ENCODE data around the gene DYRK1B.
"Not testable (repeated sequence)": the region's sequence is repeated elsewhere in the genome, so short reads cannot be mapped to it uniquely, and the experiment has no call there.

Gene DYRK1B

DNA sequence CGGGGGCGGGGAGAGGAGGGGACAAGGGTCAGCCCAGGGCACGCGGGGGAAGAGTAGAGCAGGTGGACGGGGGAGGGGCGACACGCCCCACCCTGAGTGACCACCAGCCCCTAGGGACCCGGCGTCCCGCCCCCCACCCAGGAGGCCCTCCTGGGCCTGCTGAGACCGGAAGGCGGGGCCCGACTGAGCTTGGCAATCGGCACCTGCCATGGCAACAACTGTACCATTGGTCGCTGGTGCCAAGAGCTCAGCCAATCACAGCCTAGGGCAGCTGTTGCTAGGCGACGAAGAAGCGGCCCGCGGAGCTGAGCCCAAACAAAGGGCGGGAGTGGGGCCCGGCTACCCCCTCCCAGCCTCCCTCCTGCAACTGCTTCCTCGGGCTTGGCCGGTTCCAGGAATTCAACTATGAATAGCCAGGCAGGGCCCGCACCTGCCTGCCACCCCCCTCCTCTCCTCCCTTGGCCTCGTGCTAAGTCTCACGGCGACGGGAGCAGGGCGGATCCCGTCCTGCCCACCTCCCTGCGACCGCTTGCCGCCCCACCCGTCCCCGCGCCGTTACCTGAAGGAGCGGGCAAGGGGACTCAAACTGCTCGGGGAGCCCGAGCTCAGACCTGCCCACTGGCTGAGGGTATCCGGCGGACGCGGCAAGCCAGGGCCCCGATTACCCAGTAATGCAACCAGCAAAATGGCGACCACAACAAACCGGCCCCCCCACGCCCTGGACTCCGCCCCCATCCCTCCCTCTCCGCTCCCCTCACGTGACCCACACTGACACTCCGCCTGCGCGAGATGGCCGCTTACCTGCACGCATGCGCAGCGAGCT is at the start of gene DYRK1B:
TSS of gene DYRK1B (minus strand) at position 699 of the 823 bp plus-strand sequence. CDS start 2,295 bp downstream, outside the sequence.
- DNase-seq (ENCODE audit: low spot score), result peak; percentile 98

DNA sequence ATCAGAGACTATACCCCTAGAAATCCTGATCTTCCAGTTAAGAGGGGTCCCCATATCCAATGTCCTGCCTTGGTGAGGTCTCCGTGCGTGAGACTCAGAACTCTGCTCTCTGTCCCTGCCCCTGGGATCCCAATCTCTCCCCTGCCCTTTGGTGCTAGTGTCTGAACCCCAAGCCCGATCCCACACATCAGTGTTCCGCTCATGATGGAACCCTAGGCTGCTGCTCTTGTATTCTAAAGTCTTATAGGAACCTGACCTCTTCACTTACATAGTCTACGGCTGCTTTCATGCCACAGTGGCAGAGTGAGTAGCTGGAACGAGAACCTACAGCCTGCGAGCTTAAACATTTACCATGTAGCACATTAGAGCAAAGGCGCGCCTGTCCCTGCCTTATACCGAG is 48.7 kb upstream of the DYRK1B start:
- DNase-seq (ENCODE audit: low spot score), result not testable (repeated sequence)

DNA sequence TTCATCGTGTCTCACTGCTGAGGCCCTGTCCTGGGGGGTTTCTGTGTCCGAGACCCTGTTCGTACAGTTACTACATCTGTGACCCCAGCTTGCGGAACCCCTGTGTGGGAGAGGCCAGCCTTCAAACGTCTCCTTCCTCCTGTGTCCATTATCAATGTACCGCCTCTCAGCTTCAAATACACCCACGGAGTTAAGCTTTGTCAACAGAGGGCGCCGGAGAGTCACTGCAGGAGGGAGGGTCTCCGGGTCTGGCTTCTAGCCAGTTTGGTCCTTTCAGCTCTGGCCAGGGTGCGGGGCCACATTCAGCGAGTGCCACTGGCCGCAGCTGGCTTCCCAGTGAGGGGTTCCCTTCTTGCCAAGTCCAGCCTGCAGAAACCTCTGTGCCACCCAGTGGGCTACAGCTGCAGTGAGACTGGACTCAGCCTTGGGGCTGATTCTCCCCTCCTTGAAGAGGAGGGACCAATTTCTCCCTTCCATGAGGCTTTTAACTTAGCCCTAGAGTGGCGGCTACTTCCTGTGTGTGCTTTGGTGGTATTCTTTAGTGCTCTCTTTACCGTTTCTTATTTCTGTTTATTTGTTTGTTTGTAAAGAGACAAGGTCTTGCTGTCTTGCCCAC is 47.6 kb upstream of the DYRK1B start:
- peak; percentile 47 for DNase-seq (ENCODE audit: low spot score)

DNA sequence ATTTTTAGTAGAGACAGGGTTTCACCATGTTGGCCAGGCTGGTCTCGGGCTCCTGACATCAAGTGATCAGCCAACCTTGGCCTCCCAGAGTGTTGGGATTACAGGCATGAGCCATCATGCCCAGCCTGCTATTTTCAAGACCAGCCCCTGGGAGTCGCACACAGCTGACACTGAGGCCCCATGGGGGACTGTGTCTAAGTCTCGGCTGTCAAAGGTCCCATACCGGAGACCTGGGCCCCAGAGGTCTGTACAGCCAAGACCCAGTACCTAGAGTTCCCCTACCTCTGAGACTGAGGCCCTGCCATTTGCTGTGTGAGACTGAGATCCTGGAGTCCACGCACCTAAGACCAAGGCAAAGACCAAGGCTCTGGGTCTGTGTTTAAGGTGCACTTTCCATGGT is 46.3 kb upstream of the DYRK1B start:
- DNase-seq (ENCODE audit: low spot score), result not testable (repeated sequence)

DNA sequence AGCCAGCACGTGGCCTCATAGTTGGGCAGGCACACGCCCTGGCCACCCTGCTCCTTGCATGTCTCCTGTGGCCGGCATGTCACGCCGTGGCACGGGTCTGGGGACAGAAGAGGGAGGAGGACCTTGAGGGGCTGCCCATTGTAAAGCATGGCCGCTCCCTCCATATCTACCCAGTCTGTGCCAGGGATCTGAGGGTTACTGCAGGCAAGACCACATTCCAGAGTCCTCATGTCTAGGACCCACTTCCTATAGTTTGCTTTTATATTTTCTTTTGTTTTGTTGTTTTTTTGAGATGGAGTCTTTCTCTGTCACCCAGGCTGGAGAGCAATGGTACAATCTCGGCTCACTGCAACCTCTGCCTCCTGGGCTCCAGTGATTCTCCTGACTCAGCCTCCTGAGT is 45.8 kb upstream of the DYRK1B start:
- DNase-seq (ENCODE audit: low spot score), result not testable (repeated sequence)

DNA sequence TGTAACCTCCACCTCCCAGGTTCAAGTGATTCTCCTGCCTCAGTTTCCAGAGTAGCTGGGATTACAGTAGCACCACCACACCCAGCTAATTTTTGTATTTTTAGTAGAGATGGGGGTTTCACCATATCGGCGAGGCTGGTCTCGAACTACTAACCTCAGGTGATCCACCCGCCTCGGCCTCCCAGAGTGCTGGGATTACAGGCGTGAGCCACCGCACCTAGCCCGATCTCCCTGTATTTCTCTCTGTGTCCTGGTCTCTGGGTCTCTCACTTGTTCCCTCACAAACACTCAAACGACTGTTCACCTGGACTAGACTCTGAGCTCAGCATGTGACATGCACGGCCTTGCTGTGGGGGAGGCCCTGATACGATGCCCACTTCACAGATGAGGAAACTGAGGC is 44.9 kb upstream of the DYRK1B start:
- not testable (repeated sequence) for DNase-seq (ENCODE audit: low spot score)

DNA sequence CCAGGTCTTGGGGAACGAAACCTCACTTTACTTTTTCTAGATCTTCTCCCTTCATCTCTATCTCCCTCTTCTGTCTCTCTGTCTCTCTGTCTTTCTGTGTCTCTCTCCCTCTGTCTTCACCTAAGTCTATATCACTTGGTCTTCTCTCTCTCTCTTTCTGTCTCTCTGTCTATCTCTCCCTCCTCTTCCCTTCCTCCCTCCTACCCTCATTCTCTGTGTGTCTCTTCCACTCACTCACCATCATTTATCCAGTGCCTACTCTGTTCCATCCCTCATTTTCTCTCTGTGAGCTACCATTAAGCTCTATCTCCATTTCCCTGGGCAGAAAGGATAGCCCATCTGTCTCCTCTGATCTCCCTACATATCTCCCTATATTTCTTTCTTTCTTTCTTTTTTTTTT is 44.4 kb upstream of the DYRK1B start:
- DNase-seq (ENCODE audit: low spot score), result no peak

DNA sequence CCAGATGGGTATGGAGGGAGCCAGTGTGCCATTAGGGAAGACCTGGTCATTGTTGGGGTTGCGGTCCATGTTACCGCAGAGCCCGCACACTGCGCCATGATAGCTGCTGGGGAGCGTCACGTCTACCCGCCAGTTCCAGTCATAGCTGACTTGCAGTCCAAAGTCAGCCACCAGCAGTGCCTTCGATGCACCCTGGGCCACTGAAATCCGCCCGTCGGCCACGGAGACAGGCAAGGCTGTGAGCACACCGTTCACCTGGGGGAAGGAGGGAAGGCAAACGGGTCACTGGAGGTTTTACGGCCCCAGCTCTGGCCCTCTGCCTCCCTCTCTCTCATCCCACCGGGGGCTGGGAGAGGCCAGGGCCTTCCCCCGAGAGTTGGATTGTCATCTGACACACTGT is 44.0 kb upstream of the DYRK1B start:
- not testable (repeated sequence) for DNase-seq (ENCODE audit: low spot score)

DNA sequence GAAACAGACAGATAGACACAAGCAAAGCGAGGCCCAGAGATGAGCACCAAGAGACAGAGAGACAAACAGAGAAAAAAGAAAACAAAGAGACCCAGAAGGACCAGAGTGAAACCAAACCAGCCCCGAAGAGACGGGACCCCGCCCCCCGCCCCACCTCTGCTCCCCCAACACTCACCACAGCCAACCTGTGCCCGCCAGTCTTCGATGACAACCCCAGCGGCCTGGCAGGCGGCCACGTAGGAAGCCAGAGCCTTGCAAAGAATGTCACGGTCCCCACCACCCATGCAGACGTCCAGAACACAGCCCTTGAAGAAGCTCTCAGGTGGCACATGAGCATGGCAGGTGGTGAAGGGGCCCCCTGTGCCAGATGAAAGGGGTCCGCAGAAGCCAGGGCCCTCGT is 43.5 kb upstream of the DYRK1B start:
- not testable (repeated sequence) for DNase-seq (ENCODE audit: low spot score)

DNA sequence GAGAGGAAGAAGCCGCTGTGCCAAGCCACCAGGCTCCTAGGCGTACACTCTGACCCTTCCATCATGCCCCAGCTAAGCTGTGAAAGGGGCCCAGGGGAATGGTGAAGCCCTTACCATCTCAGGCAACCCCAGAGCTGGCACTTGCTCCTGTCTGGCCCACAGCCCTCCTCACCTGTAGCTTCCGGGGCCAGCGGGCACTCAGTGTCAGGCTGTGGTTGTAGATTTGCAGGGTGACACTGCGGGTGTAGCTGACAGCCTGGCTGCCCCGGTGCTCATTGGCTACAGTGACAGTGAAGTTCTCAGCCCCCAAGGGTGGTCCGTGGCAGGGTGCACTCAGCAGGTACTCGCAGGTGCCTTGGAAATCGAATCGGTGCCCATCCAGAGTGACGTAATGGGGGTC is 42.5 kb upstream of the DYRK1B start:
- DNase-seq (ENCODE audit: low spot score), result not testable (repeated sequence)

DNA sequence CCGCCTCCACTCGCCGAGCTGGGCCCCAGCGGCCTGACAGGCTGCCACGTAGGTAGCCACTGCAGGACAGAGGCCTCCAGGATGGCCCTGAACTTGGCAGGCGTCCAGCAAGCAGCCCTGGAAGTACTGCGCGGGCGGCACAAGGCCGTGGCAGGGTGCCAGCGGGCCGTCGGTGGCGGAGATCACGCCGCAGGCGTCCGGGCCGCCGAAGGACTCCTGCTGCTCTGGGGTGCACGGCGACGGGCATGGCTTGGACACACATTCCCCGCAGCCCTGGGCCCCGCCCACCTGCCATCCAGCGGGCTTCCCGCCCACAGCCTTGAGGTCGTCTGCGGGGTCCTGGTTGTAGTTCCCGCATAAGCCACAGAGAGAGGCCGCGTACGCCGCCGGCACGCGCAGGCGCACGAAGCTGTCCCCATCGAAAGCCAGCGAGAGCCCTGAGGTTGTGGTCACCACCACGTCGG is 41.5 kb upstream of the DYRK1B start:
- DNase-seq (ENCODE audit: low spot score), result not testable (repeated sequence)

DNA sequence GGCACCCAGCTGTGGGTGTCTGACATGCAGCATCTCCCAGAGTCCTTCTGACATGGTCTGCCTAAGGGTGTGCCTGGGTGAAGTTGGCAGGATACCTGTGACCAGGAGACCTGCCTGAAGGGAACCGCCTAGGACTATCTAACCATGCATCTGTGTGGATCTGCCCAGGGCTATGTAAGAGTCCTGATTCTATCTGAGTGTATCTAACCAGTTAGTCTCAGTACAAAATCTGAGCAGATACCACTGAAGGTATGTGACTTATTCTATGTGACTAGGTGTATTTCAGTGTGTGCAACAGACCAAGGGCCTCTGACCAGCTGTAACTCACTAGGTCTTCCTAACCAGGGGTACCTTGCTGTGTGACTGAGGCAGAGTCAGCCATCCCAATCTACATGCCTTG is 40.4 kb upstream of the DYRK1B start:
- no peak for DNase-seq (ENCODE audit: low spot score)

DNA sequence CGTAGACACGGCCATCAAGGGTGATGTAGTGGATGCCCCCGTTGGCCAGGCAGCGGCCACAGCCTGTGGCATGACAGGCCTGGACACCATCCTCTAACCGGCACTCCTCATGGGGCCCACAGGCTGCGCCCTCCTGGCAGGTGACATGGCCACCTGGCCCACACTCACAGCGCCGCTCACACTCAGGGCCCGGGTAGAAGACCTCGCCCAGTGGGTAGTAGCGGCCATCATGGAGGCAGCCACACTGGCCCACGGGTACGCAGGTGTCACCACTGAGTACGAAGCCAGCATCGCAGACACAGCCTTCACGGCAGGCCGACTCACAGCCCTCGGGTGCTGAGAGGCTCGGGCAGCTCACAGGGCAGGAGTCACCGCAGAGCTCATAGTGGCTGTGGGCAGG is 39.4 kb upstream of the DYRK1B start:
- DNase-seq (ENCODE audit: low spot score), result no peak

DNA sequence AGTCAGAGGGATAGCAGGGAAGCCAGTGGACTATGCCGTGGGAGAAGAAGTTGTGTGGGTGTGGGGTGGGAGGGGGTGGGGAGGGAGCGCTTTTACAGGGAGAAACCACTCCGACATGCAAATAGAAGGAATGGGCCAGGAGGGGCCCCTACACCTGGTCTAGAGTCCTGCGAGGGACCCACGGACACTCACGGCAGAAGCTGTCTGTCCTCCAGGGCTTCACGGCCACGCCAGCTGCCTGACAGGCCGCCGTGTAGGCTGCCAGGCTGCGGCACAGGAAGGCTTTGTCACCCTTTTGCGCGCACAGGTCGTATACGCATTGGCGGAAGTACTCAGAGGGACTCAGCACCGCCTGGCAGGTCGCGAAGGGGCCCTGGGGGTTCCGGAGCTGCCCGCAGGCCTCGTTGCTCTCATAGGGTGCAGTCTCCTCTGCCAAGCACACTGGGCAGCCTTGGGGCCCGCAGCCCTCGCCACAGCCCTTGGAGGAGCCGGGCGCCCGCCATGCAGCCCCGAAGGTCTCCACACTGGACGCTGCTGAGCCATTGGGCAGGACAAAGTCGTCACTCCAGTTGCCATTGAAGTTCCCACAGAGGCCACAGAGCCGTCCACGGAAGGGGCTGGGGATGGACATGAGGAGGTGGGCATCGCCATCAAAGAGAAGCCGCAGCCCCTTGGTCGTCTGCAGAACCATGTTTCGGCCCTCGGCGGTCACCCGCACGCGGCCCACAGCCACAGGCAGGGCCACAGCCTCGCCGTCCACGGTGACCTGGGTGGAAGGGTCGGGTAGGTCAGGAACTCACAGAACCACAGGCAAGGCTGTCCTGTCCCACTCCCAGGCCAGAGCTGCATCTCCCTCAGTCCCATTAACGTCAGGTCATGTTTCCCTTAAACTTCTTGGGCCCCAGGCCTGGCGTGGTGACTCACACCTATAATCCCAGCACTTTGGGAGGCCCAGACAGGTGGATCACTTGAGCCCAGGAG is 38.2 kb upstream of the DYRK1B start:
- DNase-seq (ENCODE audit: low spot score), result no peak

DNA sequence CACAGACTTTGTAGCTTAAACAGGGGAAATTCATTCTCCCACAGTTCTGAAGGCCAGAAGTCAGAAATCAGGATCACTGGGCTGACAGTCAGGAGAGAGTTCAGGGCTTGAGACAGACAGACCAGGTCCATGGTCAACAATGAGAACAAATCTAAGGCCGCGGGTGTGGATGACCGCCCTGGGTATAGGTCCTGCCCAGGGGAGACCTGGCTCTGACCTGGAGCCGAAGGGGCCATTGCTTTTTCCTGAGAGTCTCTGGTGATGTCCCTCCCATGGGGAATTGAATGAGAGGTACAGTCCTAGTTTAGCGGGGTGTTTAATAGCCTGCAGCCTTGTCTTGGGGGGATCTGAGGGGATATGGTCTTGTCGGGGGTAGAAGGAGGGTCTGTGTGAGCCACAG is 37.4 kb upstream of the DYRK1B start:
- no peak for DNase-seq (ENCODE audit: low spot score)

DNA sequence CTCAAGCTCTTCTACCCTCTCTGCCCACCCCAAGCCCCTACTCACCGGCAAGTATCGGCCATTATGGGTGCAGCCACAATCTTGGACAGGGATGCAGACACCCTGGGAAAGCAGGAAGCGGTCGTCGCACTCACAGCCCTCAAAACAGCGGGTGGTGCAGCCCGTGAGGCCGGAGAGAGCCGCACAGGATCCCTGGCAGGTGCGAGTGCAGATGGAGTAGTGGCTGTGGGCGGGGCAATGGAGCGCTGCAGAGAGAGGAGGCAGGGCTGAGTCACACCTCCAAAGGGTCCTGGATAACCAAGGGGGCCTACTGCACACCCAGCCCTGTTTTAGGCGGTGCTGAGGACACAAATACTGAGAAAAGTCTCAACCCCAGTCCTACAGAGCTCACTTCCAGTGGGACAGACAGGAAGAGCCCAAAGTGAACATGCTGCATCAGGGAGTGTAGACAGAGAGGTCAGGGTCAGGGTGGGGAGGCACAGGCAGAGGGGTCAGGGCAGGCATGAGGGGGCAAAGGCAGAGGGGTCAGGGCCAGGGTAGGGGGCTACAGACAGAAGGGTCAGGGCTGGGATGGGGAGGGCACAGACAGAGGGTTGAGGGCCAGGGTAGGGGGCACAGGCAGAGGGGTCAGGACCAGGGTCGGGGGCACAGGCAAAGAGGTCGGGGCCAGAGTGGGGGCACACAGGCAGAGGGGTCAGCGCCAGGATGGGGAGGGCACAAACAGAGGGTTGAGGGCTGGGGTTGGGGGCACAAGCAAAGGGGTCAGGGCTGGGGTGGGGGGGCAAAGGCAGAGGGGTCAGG is 36.4 kb upstream of the DYRK1B start:
- peak; percentile 75 for DNase-seq (ENCODE audit: low spot score)

DNA sequence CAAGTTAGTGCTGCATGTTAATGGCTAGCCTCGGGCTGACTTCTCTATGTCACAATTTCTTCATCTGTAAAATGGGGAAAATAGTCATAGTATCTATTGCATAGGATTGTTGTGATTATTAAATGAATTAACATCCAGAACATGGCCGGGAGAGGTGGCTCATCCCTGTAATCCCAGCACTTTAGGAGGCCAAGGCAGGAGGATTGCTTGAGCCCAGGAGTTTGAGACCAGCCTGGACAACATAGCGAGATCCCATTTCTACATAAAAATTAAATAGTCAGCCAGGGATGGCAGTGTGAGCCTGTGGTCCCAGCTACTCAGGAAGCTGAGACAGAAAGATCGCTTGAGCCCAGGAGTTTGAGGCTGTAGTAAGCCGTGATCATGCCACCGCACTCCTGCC is 34.0 kb upstream of the DYRK1B start:
- DNase-seq (ENCODE audit: low spot score), result no peak

DNA sequence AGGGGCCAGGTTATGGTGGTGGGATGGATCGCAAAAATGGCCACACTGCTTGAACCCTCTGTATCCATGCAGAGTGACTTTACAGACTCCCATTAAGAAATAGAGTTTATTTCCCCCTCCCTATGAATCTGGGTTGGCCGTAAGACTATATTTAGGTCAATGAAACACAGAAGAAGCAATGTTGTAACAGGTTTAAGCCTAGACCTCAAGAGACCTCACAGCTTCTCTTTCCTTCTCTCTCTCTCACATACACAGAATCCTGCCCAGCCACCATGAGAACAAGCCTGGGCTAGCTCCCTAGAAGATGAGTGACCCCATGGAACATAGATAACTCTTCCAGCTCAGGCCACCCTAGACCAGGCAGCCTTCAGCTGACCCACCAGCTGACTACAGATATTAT is 33.2 kb upstream of the DYRK1B start:
- no peak for DNase-seq (ENCODE audit: low spot score)

DNA sequence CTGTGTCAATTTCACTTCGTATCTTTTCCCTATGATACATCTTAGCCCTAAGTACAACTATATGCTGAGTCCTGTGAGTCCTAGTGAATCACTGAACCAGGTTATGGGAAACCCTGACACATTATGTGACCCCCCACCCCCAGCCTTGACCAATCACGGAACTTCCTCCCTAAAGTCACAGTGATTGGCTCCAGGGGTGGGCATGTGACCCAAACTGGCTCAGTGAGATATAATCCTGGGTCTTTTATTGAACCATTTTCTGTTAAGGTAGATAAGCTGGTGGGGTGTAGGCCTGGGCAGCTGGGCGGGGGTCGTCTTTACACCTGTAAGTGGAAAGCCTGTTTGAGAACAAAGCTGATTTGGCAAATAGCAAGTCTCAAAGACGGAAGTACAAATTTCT is 32.0 kb upstream of the DYRK1B start:
- no peak for DNase-seq (ENCODE audit: low spot score)

DNA sequence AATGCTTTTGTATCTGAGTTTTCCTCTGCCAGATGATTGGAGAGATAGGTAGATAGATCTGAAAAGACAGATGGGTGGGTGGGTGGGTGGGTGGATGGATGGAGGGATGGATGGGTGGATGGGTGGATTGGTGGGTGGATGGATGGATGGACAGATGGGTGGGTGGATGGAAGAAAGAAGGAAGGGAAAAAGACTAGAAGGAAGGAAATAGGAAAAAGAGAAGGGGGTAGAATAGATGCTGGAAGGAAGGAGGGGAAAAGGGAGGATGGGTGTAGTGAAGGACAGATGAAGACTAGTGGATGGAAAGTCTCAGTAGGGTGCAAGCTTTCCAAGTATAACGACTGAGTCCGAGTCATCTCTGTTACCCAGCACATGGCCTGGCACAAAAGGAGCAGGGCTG is 31.2 kb upstream of the DYRK1B start:
- no peak for DNase-seq (ENCODE audit: low spot score)

DNA sequence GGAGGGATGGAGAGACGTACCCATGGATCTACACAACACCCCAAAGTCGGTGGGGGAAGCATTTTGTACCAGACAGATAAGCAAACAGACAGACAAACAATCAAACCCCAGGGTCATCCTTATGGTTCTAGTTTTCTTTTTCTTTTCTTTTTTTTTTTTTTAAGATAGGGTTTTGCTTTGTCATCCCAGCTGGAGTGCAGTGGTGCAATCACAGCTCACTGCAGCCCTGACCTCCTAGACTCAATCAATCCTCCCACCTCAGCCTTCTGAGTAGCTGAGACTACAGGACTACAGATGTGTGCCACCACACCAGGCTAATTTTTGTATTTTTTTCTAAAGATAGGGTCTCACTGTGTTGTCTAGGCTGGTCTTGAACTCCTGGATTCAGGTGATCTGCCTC is 30.2 kb upstream of the DYRK1B start:
- no peak for DNase-seq (ENCODE audit: low spot score)

DNA sequence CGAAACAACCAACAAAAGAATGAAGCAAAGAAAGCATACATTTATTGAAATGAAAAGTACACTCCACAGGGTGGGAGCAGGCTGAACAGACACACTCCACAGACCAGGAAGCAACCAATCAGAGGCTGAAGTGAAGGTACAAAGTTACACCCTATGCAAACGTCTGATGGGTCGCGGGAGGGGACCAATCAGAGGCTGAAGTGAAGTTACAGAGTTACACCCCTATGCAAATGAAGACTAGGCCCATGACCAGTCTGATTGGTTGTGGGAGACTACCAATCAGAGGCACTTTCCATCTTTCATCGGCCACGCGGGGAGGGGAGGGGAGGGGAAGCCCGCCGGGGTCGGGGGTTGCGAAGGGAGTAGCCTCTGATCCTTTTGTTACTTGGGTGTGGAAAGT is 24.6 kb upstream of the DYRK1B start:
- peak; percentile 52 for DNase-seq (ENCODE audit: low spot score)
